Progenitor cell of endocrine pancreas (in vitro differentiated cells): ENCODE measurements around the gene ARHGEF10L. TPM values are rescaled to one million over a fixed set of nuclear protein-coding genes. Genes with fewer than 3 reads are reported as not detected.

Experiments used
- DNase-seq: peaks from one replicate; pipeline ENCODE4 v3.0.0; 2021; ENCODE audit warnings: low spot score; ENCODE audit not compliant: unreplicated experiment
- H3K27ac Mint-ChIP-seq: 2 replicates; pipeline ENCODE4 v1.8.0; 2021; ENCODE audit warnings: mild to moderate bottlenecking, moderate library complexity, mixed read lengths
- H3K27me3 Mint-ChIP-seq: 2 replicates; pipeline ENCODE4 v1.8.0; 2021; ENCODE audit warnings: mixed read lengths
- H3K36me3 Mint-ChIP-seq: 2 replicates; pipeline ENCODE4 v1.8.0; 2022; ENCODE audit warnings: mixed read lengths; ENCODE audit not compliant: insufficient read depth
- H3K4me1 Mint-ChIP-seq: 2 replicates; pipeline ENCODE4 v1.8.0; 2021; ENCODE audit warnings: low read depth, mixed read lengths
- H3K4me3 Mint-ChIP-seq: 2 replicates; pipeline ENCODE4 v1.8.0; 2021; ENCODE audit warnings: low read depth, mild to moderate bottlenecking, moderate library complexity, mixed read lengths
- H3K9me3 Mint-ChIP-seq: 2 replicates; pipeline ENCODE4 v1.8.0; 2021; ENCODE audit warnings: low read depth, mixed read lengths
- CTCF ChIP-seq: fragments of 200-600 bp; sonication (generic); IDR thresholded peaks from one replicate; pipeline ENCODE4 v1.5.0; 2021; ENCODE audit warnings: antibody characterized with exemption, mild to moderate bottlenecking; ENCODE audit not compliant: unreplicated experiment
- total RNA-seq: library from RNA; stranded (reverse); gene quantifications from 2 replicates; pipeline ENCODE4 v1.2.1, GENCODE V29; 2021

ARHGEF10L gene
- total RNA-seq, 1 donor from 2014 or later = 31.3 TPM

- Mint-ChIP-seq H3K4me1 (peaks cover 4% of the 10 kb centered on the region), H3K36me3 (peaks cover 9% of the 10 kb centered on the region), H3K27ac (no peak overlapping the region), H3K27me3 (no peaks in the 10 kb centered on the region), H3K9me3 (no peaks in the 10 kb centered on the region), H3K4me3 (no peak overlapping the region)
- no peak for DNase-seq
- TF ChIP-seq CTCF = no peak
These were observed 148.8 kb downstream of the ARHGEF10L start for GRCh38 chr1:17688217-17688810.

GRCh38 chr1:17689011-17689410, 149.5 kb downstream of the ARHGEF10L start:
- Mint-ChIP-seq H3K4me1 (peaks cover 4% of the 10 kb centered on the region), H3K27ac (no peak overlapping the region), H3K4me3 (no peak overlapping the region), H3K9me3 (no peaks in the 10 kb centered on the region), H3K27me3 (no peaks in the 10 kb centered on the region), H3K36me3 (peaks cover 9% of the 10 kb centered on the region)
- no peak for DNase-seq
- TF ChIP-seq CTCF = no peak

GRCh38 chr1:17690906-17691634, 151.6 kb downstream of the ARHGEF10L start:
- H3K27ac Mint-ChIP-seq = no peak overlapping the region
- H3K9me3 Mint-ChIP-seq = no peaks in the 10 kb centered on the region
- no peak for TF ChIP-seq CTCF
- H3K4me1 Mint-ChIP-seq = peaks cover 4% of the 10 kb centered on the region
- H3K27me3 Mint-ChIP-seq = no peaks in the 10 kb centered on the region
- no peak for DNase-seq
- peaks cover 9% of the 10 kb centered on the region for H3K36me3 Mint-ChIP-seq
- no peak overlapping the region for H3K4me3 Mint-ChIP-seq

- peaks cover 4% of the 10 kb centered on the region for H3K4me1 Mint-ChIP-seq
- H3K4me3 Mint-ChIP-seq = no peak overlapping the region
- H3K27ac Mint-ChIP-seq = peak overlapping the region; percentile 46
- no peaks in the 10 kb centered on the region for H3K27me3 Mint-ChIP-seq
- no peak for TF ChIP-seq CTCF
- H3K9me3 Mint-ChIP-seq = no peaks in the 10 kb centered on the region
- peaks cover 6% of the 10 kb centered on the region for H3K36me3 Mint-ChIP-seq
- DNase-seq = no peak
These were observed 153.1 kb downstream of the ARHGEF10L start for GRCh38 chr1:17692645-17693044.

GRCh38 chr1:17696417-17697301, 157.2 kb downstream of the ARHGEF10L start:
- Mint-ChIP-seq H3K27me3 (peaks cover 9% of the 10 kb centered on the region), H3K4me1 (peaks cover 3% of the 10 kb centered on the region), H3K4me3 (no peak overlapping the region), H3K27ac (no peak overlapping the region), H3K36me3 (peaks cover 2% of the 10 kb centered on the region), H3K9me3 (no peaks in the 10 kb centered on the region)
- DNase-seq = no peak
- TF ChIP-seq CTCF = peak; percentile 46
